B cell (primary cell): ENCODE measurements around the gene ABCF3. TPM values are rescaled to one million over a fixed set of nuclear protein-coding genes. Genes with fewer than 3 reads are reported as not detected.

ENCODE experiments used
- ATAC-seq: fragments of 200-7000 bp; cut with Tn5 transposase; one replicate; pipeline ENCODE4 v1.10.0; 2021; ENCODE audit warnings: low read depth, mild to moderate bottlenecking, moderate number of reproducible peaks, moderate library complexity
- CTCF ChIA-PET: fragments of 350-600 bp; sonication (Branson Sonifier 250); formaldehyde crosslinking; loops from one replicate; lab custom pipeline; 2021; ENCODE audit warnings: antibody characterized with exemption, inconsistent platforms; lab: Charles Lee
- POLR2A ChIA-PET: fragments of 350-600 bp; sonication (Branson Sonifier 250); formaldehyde crosslinking; loops from one replicate; lab custom pipeline; 2021; ENCODE audit warnings: antibody characterized with exemption; lab: Charles Lee
- DNase-seq: peaks from one replicate; pipeline ENCODE4 v3.0.0; 2013
- H2AFZ ChIP-seq: 2 replicates; pipeline ENCODE4 v1.6.1; 2012; ENCODE audit warnings: mild to moderate bottlenecking, low read depth, low read length; ENCODE audit not compliant: insufficient read depth, poor library complexity, severe bottlenecking
- H3K27ac ChIP-seq, 2 donors: 1 replicate in 1 of 2; 2 replicates in 1 of 2; pipeline ENCODE4 v1.5.1; 2012 to 2013; ENCODE audit warnings: low read length in 2 of 2, mild to moderate bottlenecking in 2 of 2, moderate library complexity in 1 of 2
- H3K27me3 ChIP-seq, 4 experiments: fragments of 200-600 bp in 1 of 4; sonication (generic) in 1 of 4; replicated peaks in 1 of 4; 1 replicate in 2 of 4; 2 replicates in 2 of 4; pipeline versions ENCODE4 v1.6.1 to v1.7.0; 2013 to 2016; ENCODE audit warnings: low read length in 3 of 4, mild to moderate bottlenecking in 2 of 4, mixed read lengths in 1 of 4, moderate library complexity in 1 of 4; ENCODE audit not compliant: insufficient read depth in 4 of 4, control insufficient read depth in 3 of 4; ENCODE audit errors: control extremely low read depth in 1 of 4
- H3K36me3 ChIP-seq, 2 experiments: replicated peaks in 1 of 2; 1 replicate in 1 of 2; 2 replicates in 1 of 2; pipeline versions ENCODE4 v1.6.1 to v1.7.1; 2013; ENCODE audit warnings: low read length in 1 of 2; ENCODE audit not compliant: insufficient read depth in 2 of 2, control insufficient read depth in 1 of 2; ENCODE audit errors: control extremely low read depth in 1 of 2, extremely low read depth in 1 of 2
- H3K4me1 ChIP-seq, 2 donors: fragments of 200-600 bp in 1 of 2; sonication (generic) in 1 of 2; 1 replicate in 1 of 2; 2 replicates in 1 of 2; pipeline versions ENCODE4 v1.5.1 to v1.6.1; 2013 to 2017; ENCODE audit warnings: low read length in 2 of 2; ENCODE audit not compliant: control insufficient read depth in 2 of 2, insufficient read depth in 2 of 2
- H3K4me2 ChIP-seq: replicated peaks from 2 replicates; pipeline ENCODE3; 2012; ENCODE audit warnings: mild to moderate bottlenecking, low read depth, low read length; ENCODE audit not compliant: poor library complexity, severe bottlenecking
- H3K4me3 ChIP-seq, 5 experiments: fragments of 200-600 bp in 1 of 5; sonication (generic) in 1 of 5; 1 replicate in 3 of 5; 2 replicates in 2 of 5; pipeline versions ENCODE4 v1.5.1 to v1.7.0; 2011 to 2016; ENCODE audit warnings: low read length in 4 of 5, mild to moderate bottlenecking in 4 of 5, low read depth in 2 of 5, control low read depth in 1 of 5, moderate library complexity in 1 of 5; ENCODE audit not compliant: insufficient read depth in 1 of 5; ENCODE audit errors: control extremely low read depth in 1 of 5, extremely low read depth in 1 of 5
- H3K79me2 ChIP-seq: fragments of 200-600 bp; sonication (generic); one replicate; pipeline ENCODE4 v1.6.0; 2016; ENCODE audit warnings: low read length; ENCODE audit not compliant: control insufficient read depth, insufficient read depth
- H3K9ac ChIP-seq: fragments of 200-600 bp; sonication (generic); 2 replicates; pipeline ENCODE4 v1.6.1; 2017; ENCODE audit warnings: mild to moderate bottlenecking, low read length, moderate library complexity
- H3K9me3 ChIP-seq, 3 donors: one replicate each; pipeline versions ENCODE4 v1.6.1 to v1.7.1; 2013; ENCODE audit warnings: low read length in 2 of 3; ENCODE audit not compliant: control insufficient read depth in 2 of 3, insufficient read depth in 1 of 3; ENCODE audit errors: control extremely low read depth in 1 of 3
- H4K20me1 ChIP-seq: 2 replicates; pipeline ENCODE4 v1.6.0; 2012; ENCODE audit warnings: mild to moderate bottlenecking, low read length; ENCODE audit not compliant: insufficient read depth, control insufficient read depth, poor library complexity, severe bottlenecking
- H3K27ac Mint-ChIP-seq: one replicate; pipeline ENCODE4 v1.8.0; 2021; ENCODE audit warnings: mixed read lengths
- H3K27me3 Mint-ChIP-seq: one replicate; pipeline ENCODE4 v1.8.0; 2021; ENCODE audit warnings: mixed read lengths
- H3K4me1 Mint-ChIP-seq: one replicate; pipeline ENCODE4 v1.8.0; 2021; ENCODE audit warnings: mixed read lengths
- H3K4me3 Mint-ChIP-seq: one replicate; pipeline ENCODE4 v1.8.0; 2021; ENCODE audit warnings: mixed read lengths
- H3K9me3 Mint-ChIP-seq: one replicate; pipeline ENCODE4 v1.8.0; 2022; ENCODE audit warnings: mixed read lengths; ENCODE audit not compliant: insufficient read depth
- EZH2 ChIP-seq: IDR thresholded peaks from 2 replicates; pipeline ENCODE4 v1.6.1; 2012; ENCODE audit warnings: borderline replicate concordance, low read depth, mild to moderate bottlenecking, moderate library complexity, low read length; ENCODE audit not compliant: insufficient read depth, poor library complexity, severe bottlenecking
- WGBS: methylation state at CpG from one replicate; pipeline ENCODE4 v1.1.5; 2013; ENCODE audit warnings: missing lambda C conversion rate; ENCODE audit not compliant: insufficient coverage; 5-methylcytosine and 5-hydroxymethylcytosine counted together
- intact Hi-C: fragments of 100-400 bp; cut with micrococcal nuclease; formaldehyde crosslinking; loops from one replicate; pipeline ENCODE4 v1.10.0; 2022
- polyA plus RNA-seq: library from polyadenylated mRNA; depleted of rRNA; stranded (reverse); fragments of >200 nt; gene quantifications from 2 replicates; pipeline ENCODE4 v1.2.3, GENCODE V29; 2012
- total RNA-seq, 2 donors: library from RNA; stranded (reverse); fragments of 120-200 nt in 1 of 2; gene quantifications; 1 replicate in 1 of 2; 2 replicates in 1 of 2; pipeline versions ENCODE4 v1.2.3 to v1.2.4, GENCODE V29; 2013 to 2022
- TF ChIP-seq, protein P1 (sequence below): fragments of 200-600 bp; IDR thresholded peaks from one replicate; pipeline ENCODE4 v1.8.0; 2022; ENCODE audit warnings: antibody characterized with exemption, mild to moderate bottlenecking

Gene ABCF3
- total and polyA plus RNA-seq, 2 donors (not counting 1 experiment from before 2014, with no cell fraction given): 74.0 to 115 TPM

DNA sequence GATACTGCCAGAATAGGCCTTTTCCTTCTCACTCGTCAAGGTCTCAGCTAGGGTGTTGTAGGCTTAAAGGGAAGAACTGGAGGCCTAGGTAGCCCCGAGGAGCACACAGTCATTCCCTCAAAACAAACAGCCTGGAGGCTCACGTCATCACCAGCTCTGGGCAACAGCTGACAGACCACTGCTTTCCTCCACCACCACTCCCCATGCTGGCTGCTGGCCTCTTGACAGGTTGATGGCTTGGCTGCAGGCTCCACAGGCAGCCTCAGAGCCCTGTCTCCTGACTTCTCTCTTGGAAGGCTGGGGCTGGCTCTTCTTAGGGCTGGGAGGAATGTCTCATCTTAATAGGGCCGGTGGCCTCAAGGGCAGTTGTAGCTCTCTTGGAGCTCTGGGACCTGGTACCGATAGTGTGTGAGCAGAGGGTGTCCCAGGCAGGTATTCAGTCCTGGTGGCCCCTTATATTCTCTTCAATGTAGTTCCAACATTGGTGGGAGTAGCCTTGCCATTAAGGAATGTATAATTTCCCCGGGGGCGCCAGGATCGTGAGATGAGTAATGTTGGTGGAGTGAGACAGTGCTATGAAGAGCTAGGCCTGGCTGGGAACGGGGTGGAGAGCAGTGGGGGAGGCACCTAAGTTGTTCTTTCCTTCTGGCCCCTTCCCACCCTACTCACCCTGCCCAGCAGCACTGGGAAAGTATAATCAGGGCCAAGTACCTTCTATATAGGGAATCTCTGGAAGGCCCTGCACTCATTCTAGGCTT lies 17.5 kb upstream of the ABCF3 start:
- Histone ChIP-seq H3K4me2 (no peak overlapping the region), H2AFZ (no peak overlapping the region), H3K27ac (no peak overlapping the region), H3K36me3 (peaks cover 0 to 53% of the 10 kb centered on the region in 2 experiments), H4K20me1 (peaks cover 16% of the 10 kb centered on the region), H3K9ac (no peak overlapping the region), H3K4me3 (no peak overlapping the region), H3K9me3 (no peaks in the 10 kb centered on the region), H3K4me1 (no peaks in the 10 kb centered on the region), H3K27me3 (no peaks in the 10 kb centered on the region), H3K79me2 (peaks cover 20% of the 10 kb centered on the region)
- Mint-ChIP-seq H3K4me1 (no peaks in the 10 kb centered on the region), H3K4me3 (no peak overlapping the region), H3K27ac (no peak overlapping the region), H3K27me3 (no peaks in the 10 kb centered on the region), H3K9me3 (no peaks in the 10 kb centered on the region)
- intact Hi-C loops: no loop called here
- CTCF ChIA-PET: interaction anchor here (0.9 kb wide), 1 partner anchor 151 kb away, joined by 3 read pairs; the partner anchor contains the start of gene ABCC5
- DNase-seq (no peak), ATAC-seq (no peak)
- POLR2A ChIA-PET: interaction anchor here (1.1 kb wide), 1 partner anchor 9 kb away, joined by 3 read pairs; no protein-coding TSS in a partner anchor
- 100% methylated on average over 4 of the region's 9 CpGs for WGBS
- TF ChIP-seq, protein P1, sequence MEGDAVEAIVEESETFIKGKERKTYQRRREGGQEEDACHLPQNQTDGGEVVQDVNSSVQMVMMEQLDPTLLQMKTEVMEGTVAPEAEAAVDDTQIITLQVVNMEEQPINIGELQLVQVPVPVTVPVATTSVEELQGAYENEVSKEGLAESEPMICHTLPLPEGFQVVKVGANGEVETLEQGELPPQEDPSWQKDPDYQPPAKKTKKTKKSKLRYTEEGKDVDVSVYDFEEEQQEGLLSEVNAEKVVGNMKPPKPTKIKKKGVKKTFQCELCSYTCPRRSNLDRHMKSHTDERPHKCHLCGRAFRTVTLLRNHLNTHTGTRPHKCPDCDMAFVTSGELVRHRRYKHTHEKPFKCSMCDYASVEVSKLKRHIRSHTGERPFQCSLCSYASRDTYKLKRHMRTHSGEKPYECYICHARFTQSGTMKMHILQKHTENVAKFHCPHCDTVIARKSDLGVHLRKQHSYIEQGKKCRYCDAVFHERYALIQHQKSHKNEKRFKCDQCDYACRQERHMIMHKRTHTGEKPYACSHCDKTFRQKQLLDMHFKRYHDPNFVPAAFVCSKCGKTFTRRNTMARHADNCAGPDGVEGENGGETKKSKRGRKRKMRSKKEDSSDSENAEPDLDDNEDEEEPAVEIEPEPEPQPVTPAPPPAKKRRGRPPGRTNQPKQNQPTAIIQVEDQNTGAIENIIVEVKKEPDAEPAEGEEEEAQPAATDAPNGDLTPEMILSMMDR: no peak
- TF ChIP-seq EZH2: no peak
